Memory B cell (primary cell): ENCODE measurements around the gene FNDC3B.

Experiments
- ATAC-seq: fragments of 150-1000 bp; cut with Tn5 transposase; 2 replicates; pipeline ENCODE4 v1.10.0; 2021; ENCODE audit warnings: low read depth, mild to moderate bottlenecking, moderate library complexity
- DNase-seq, 2 donors: peaks; one replicate each; pipeline ENCODE4 v3.0.0; 2022; ENCODE audit warnings: low spot score in 2 of 2
- H3K27ac Mint-ChIP-seq: one replicate; pipeline ENCODE4 v1.8.0; 2022; ENCODE audit warnings: mild to moderate bottlenecking, moderate library complexity, mixed read lengths
- H3K27me3 Mint-ChIP-seq: one replicate; pipeline ENCODE4 v1.8.0; 2022; ENCODE audit warnings: mixed read lengths
- H3K36me3 Mint-ChIP-seq: one replicate; pipeline ENCODE4 v1.8.0; 2022; ENCODE audit warnings: mild to moderate bottlenecking, mixed read lengths
- H3K4me1 Mint-ChIP-seq: one replicate; pipeline ENCODE4 v1.8.0; 2022; ENCODE audit warnings: mixed read lengths
- H3K4me3 Mint-ChIP-seq: one replicate; pipeline ENCODE4 v1.8.0; 2022; ENCODE audit warnings: mild to moderate bottlenecking, moderate library complexity, mixed read lengths
- H3K9me3 Mint-ChIP-seq: one replicate; pipeline ENCODE4 v1.8.0; 2022; ENCODE audit warnings: mixed read lengths

The FNDC3B gene

GRCh38 chr3:172213200-172213599 is 173.8 kb downstream of the FNDC3B start:
- Mint-ChIP-seq H3K4me3 (no peak overlapping the region), H3K9me3 (no peaks in the 10 kb centered on the region), H3K36me3 (peaks cover 2% of the 10 kb centered on the region), H3K4me1 (no peaks in the 10 kb centered on the region), H3K27ac (no peak overlapping the region), H3K27me3 (no peaks in the 10 kb centered on the region)
- no peak for DNase-seq
- ATAC-seq, result no peak

- Mint-ChIP-seq H3K27ac (no peak overlapping the region), H3K27me3 (no peaks in the 10 kb centered on the region)
- no peak for DNase-seq
These were observed 174.5 kb downstream of the FNDC3B start for GRCh38 chr3:172213904-172214303.

GRCh38 chr3:172216267-172216666 is 176.9 kb downstream of the FNDC3B start:
- Mint-ChIP-seq H3K4me3 (no peak overlapping the region), H3K27ac (no peak overlapping the region)
- ATAC-seq, result no peak

More at GRCh38 chr3:172213904-172214303, 174.5 kb downstream of the FNDC3B start:
- Mint-ChIP-seq H3K36me3 (peaks cover 2% of the 10 kb centered on the region), H3K4me1 (peaks cover 4% of the 10 kb centered on the region), H3K4me3 (no peak overlapping the region), H3K9me3 (no peaks in the 10 kb centered on the region)
- no peak for ATAC-seq

GRCh38 chr3:172216911-172217310 is 177.5 kb downstream of the FNDC3B start:
- Mint-ChIP-seq H3K4me1 (peaks cover 8% of the 10 kb centered on the region), H3K27me3 (no peaks in the 10 kb centered on the region), H3K9me3 (no peaks in the 10 kb centered on the region), H3K27ac (no peak overlapping the region), H3K4me3 (no peak overlapping the region), H3K36me3 (peaks cover 2% of the 10 kb centered on the region)
- no peak for DNase-seq
- ATAC-seq, result no peak

More at GRCh38 chr3:172216267-172216666, 176.9 kb downstream of the FNDC3B start:
- peaks cover 2% of the 10 kb centered on the region for H3K36me3 Mint-ChIP-seq
- no peaks in the 10 kb centered on the region for H3K9me3 Mint-ChIP-seq
- H3K27me3 Mint-ChIP-seq, result no peaks in the 10 kb centered on the region
- DNase-seq, result no peak
- peaks cover 8% of the 10 kb centered on the region for H3K4me1 Mint-ChIP-seq

GRCh38 chr3:172217877-172218276 is 178.5 kb downstream of the FNDC3B start:
- Mint-ChIP-seq H3K27me3 (no peaks in the 10 kb centered on the region), H3K36me3 (peaks cover 2% of the 10 kb centered on the region), H3K4me3 (no peak overlapping the region), H3K9me3 (no peaks in the 10 kb centered on the region), H3K27ac (no peak overlapping the region), H3K4me1 (peaks cover 8% of the 10 kb centered on the region)
- no peak for ATAC-seq
- no peak for DNase-seq

GRCh38 chr3:172218350-172219323 is 179.3 kb downstream of the FNDC3B start:
- ATAC-seq, result no peak
- H3K27ac Mint-ChIP-seq, result no peak overlapping the region
- no peak overlapping the region for H3K4me3 Mint-ChIP-seq
- H3K9me3 Mint-ChIP-seq, result no peaks in the 10 kb centered on the region
- no peak for DNase-seq
- H3K4me1 Mint-ChIP-seq, result peaks cover 8% of the 10 kb centered on the region
- H3K36me3 Mint-ChIP-seq, result peaks cover 2% of the 10 kb centered on the region
- H3K27me3 Mint-ChIP-seq, result no peaks in the 10 kb centered on the region

GRCh38 chr3:172219750-172220149 is 180.4 kb downstream of the FNDC3B start:
- H3K27ac Mint-ChIP-seq, result no peak overlapping the region

GRCh38 chr3:172221547-172221946 is 182.2 kb downstream of the FNDC3B start:
- peaks cover 2% of the 10 kb centered on the region for H3K36me3 Mint-ChIP-seq
- no peak overlapping the region for H3K4me3 Mint-ChIP-seq
- DNase-seq (no peak), ATAC-seq (no peak)
- peaks cover 10% of the 10 kb centered on the region for H3K4me1 Mint-ChIP-seq
- no peaks in the 10 kb centered on the region for H3K9me3 Mint-ChIP-seq
- no peaks in the 10 kb centered on the region for H3K27me3 Mint-ChIP-seq
- no peak overlapping the region for H3K27ac Mint-ChIP-seq

More at GRCh38 chr3:172219750-172220149, 180.4 kb downstream of the FNDC3B start:
- no peaks in the 10 kb centered on the region for H3K9me3 Mint-ChIP-seq
- ATAC-seq (no peak), DNase-seq (no peak)
- peaks cover 4% of the 10 kb centered on the region for H3K36me3 Mint-ChIP-seq
- peaks cover 10% of the 10 kb centered on the region for H3K4me1 Mint-ChIP-seq
- no peaks in the 10 kb centered on the region for H3K27me3 Mint-ChIP-seq
- no peak overlapping the region for H3K4me3 Mint-ChIP-seq

- no peaks in the 10 kb centered on the region for H3K27me3 Mint-ChIP-seq
- no peaks in the 10 kb centered on the region for H3K9me3 Mint-ChIP-seq
- DNase-seq, result no peak
- H3K27ac Mint-ChIP-seq, result no peak overlapping the region
- H3K4me1 Mint-ChIP-seq, result peaks cover 10% of the 10 kb centered on the region
- H3K4me3 Mint-ChIP-seq, result no peak overlapping the region
- H3K36me3 Mint-ChIP-seq, result peaks cover 2% of the 10 kb centered on the region
- no peak for ATAC-seq
These were observed 183.2 kb downstream of the FNDC3B start for GRCh38 chr3:172222478-172223071.

- H3K4me3 Mint-ChIP-seq, result no peak overlapping the region
- no peaks in the 10 kb centered on the region for H3K27me3 Mint-ChIP-seq
- H3K27ac Mint-ChIP-seq, result no peak overlapping the region
- ATAC-seq (no peak), DNase-seq (no peak)
- peaks cover 6% of the 10 kb centered on the region for H3K36me3 Mint-ChIP-seq
- H3K4me1 Mint-ChIP-seq, result peaks cover 7% of the 10 kb centered on the region
- H3K9me3 Mint-ChIP-seq, result no peaks in the 10 kb centered on the region
These were observed 184.5 kb downstream of the FNDC3B start for GRCh38 chr3:172223870-172224269.

- no peak for DNase-seq
- Mint-ChIP-seq H3K36me3 (peaks cover 8% of the 10 kb centered on the region), H3K27ac (no peak overlapping the region), H3K4me1 (peaks cover 5% of the 10 kb centered on the region), H3K4me3 (no peak overlapping the region), H3K27me3 (no peaks in the 10 kb centered on the region), H3K9me3 (no peaks in the 10 kb centered on the region)
- no peak for ATAC-seq
These were observed 185.3 kb downstream of the FNDC3B start for GRCh38 chr3:172224560-172225214.

- DNase-seq, result no peak
- H3K27ac Mint-ChIP-seq, result no peak overlapping the region
- H3K27me3 Mint-ChIP-seq, result no peaks in the 10 kb centered on the region
- no peaks in the 10 kb centered on the region for H3K9me3 Mint-ChIP-seq
- H3K4me1 Mint-ChIP-seq, result peaks cover 2% of the 10 kb centered on the region
- no peak for ATAC-seq
- peaks cover 8% of the 10 kb centered on the region for H3K36me3 Mint-ChIP-seq
- no peak overlapping the region for H3K4me3 Mint-ChIP-seq
These were observed 185.9 kb downstream of the FNDC3B start for GRCh38 chr3:172225215-172225707.

- Mint-ChIP-seq H3K27me3 (no peaks in the 10 kb centered on the region), H3K4me1 (peaks cover 2% of the 10 kb centered on the region), H3K9me3 (no peaks in the 10 kb centered on the region), H3K27ac (no peak overlapping the region), H3K36me3 (peaks cover 8% of the 10 kb centered on the region), H3K4me3 (no peak overlapping the region)
- DNase-seq (no peak), ATAC-seq (no peak)
These were observed 187.5 kb downstream of the FNDC3B start for GRCh38 chr3:172226831-172227230.
